Fibroblast of lung (primary cell): ENCODE measurements around the gene MAP1LC3B.

ENCODE experiments used
- CTCF ChIP-seq, 2 donors: IDR thresholded peaks in 1 of 2; conservative IDR thresholded peaks in 1 of 2; 1 replicate in 1 of 2; 2 replicates in 1 of 2; pipeline ENCODE4 v1.5.1; 2011 to 2012; ENCODE audit warnings: low read length in 2 of 2, control low read depth in 1 of 2, inconsistent platforms in 1 of 2, low read depth in 1 of 2, mild to moderate bottlenecking in 1 of 2
- EZH2 ChIP-seq: IDR thresholded peaks from 2 replicates; pipeline ENCODE4 v1.5.1; 2012; ENCODE audit warnings: low read length, control low read depth, mild to moderate bottlenecking; ENCODE audit errors: missing control alignments

GRCh38 chr16:87371261-87371866 is 20.8 kb upstream of the MAP1LC3B start:
- TF ChIP-seq EZH2, result no peak
- TF ChIP-seq CTCF (conservative IDR thresholded peaks at IDR 0.05 in 1 of 2, IDR thresholded peaks at IDR 0.05 in 1 of 2; ENCODE audit: low read depth in 1 of 2, low read length in 2 of 2), result no peak
